HepG2 (cell line): ENCODE data around the gene TLN1. TPM values are rescaled to one million over a fixed set of nuclear protein-coding genes. Genes with fewer than 3 reads are reported as not detected.

Source experiments
- KLF16 ChIP-seq, 2 experiments: sonication (generic) in 1 of 2; formaldehyde crosslinking in 1 of 2; IDR thresholded peaks; 2 replicates each; pipeline versions ENCODE4 v1.6.1 to v1.8.0; 2016 to 2023; ENCODE audit warnings: missing genetic modification reagents in 2 of 2, missing compliant biosample characterization in 1 of 2
- MEF2D ChIP-seq: sonication (generic); formaldehyde crosslinking; IDR thresholded peaks from 2 replicates; pipeline ENCODE4 v1.5.1; 2020; ENCODE audit warnings: mild to moderate bottlenecking, missing genetic modification reagents
- MLX ChIP-seq: IDR thresholded peaks from 2 replicates; pipeline ENCODE4 v1.6.1; 2016
- MXD3 ChIP-seq: IDR thresholded peaks from 2 replicates; pipeline ENCODE4 v1.6.1; 2016; ENCODE audit warnings: mild to moderate bottlenecking, missing biosample characterization, missing genetic modification reagents
- PHB2 ChIP-seq: fragments of 450-650 bp; IDR thresholded peaks from 2 replicates; pipeline ENCODE4 v1.6.1; 2018; ENCODE audit not compliant: partially characterized antibody
- POGZ ChIP-seq: sonication (generic); formaldehyde crosslinking; IDR thresholded peaks from 2 replicates; pipeline ENCODE4 v1.4.0; 2020; ENCODE audit warnings: mild to moderate bottlenecking, missing genetic modification reagents
- UBTF ChIP-seq: sonication (generic); formaldehyde crosslinking; IDR thresholded peaks from 2 replicates; pipeline ENCODE4 v1.4.0; 2020; ENCODE audit warnings: mild to moderate bottlenecking, missing genetic modification reagents
- ZNF142 ChIP-seq: sonication (generic); formaldehyde crosslinking; IDR thresholded peaks from 2 replicates; pipeline ENCODE4 v1.4.0; 2020; ENCODE audit warnings: missing genetic modification reagents
- ZNF446 ChIP-seq: sonication (generic); formaldehyde crosslinking; IDR thresholded peaks from 2 replicates; pipeline ENCODE4 v1.5.0; 2020; ENCODE audit warnings: mild to moderate bottlenecking, missing genetic modification reagents
- ZNF503 ChIP-seq: sonication (generic); formaldehyde crosslinking; IDR thresholded peaks from 2 replicates; pipeline ENCODE4 v1.4.0; 2020; ENCODE audit warnings: missing genetic modification reagents
- ZNF609 ChIP-seq: sonication (generic); formaldehyde crosslinking; IDR thresholded peaks from 2 replicates; pipeline ENCODE4 v1.4.0; 2020; ENCODE audit warnings: mild to moderate bottlenecking, missing genetic modification reagents, borderline replicate concordance
- polyA plus RNA-seq, 8 experiments: library from polyadenylated mRNA; depleted of rRNA in 3 of 8; stranded (reverse) in 7 of 8; unstranded in 1 of 8; fragments of >200 nt; fragmentation: Illumina TruSeq in 4 of 8; extraction: Trizol in 4 of 8; gene quantifications; 2 replicates each; pipeline versions ENCODE4 v1.2.1 to v1.2.3, GENCODE V29; 2011 to 2016; ENCODE audit warnings: low read depth in 4 of 8, missing spikeins in 1 of 8, mixed read lengths in 1 of 8; ENCODE audit not compliant: insufficient read depth in 1 of 8
- total RNA-seq, 5 experiments: library from RNA; depleted of rRNA; stranded (reverse); fragments of >200 nt; fragmentation: Illumina TruSeq; extraction: Trizol; gene quantifications; 2 replicates each; pipeline ENCODE4 v1.2.3, GENCODE V29; 2016; ENCODE audit warnings: low read depth in 1 of 5

The TLN1 gene
- total and polyA plus RNA-seq, 2 of the 13 experiments (the other 11 are each of a cell fraction or from before 2014, with no cell fraction given) = 35.2 to 51.8 TPM

- TF ChIP-seq ZNF609 (no peak; the same call in none of the 2 replicates), POGZ (CRISPR knock-in tag) (peak; percentile 68), UBTF (CRISPR knock-in tag) (peak; percentile 92), MLX (CRISPR knock-in tag) (no peak; the same call in 1 of the 2 replicates), ZNF142 (0 out of 2 replicates have a peak, but pooled peaks have one; percentile 20), MXD3 (peak; percentile 67; the same call in 1 of the 2 replicates), ZNF503 (CRISPR knock-in tag) (peak; percentile 81; the same call in 1 of the 2 replicates), KLF16 (CRISPR knock-in tag; IDR thresholded peaks at IDR 0.05) (peak in 1 of 2 experiments; percentile 79; a peak in 2 of 4 replicates), ZNF446 (CRISPR knock-in tag) (no peak), MEF2D (CRISPR knock-in tag) (0 out of 2 replicates have a peak, but pooled peaks have one; percentile 66), PHB2 (no peak)
Measured at GRCh38 chr9:35732185-35732799, at the start of gene TLN1, which contains the start of gene CREB3 (continued).
